GM18502 (cell line): ENCODE data around the gene ZNF75A.

Experiments
- ATAC-seq: cut with Tn5 transposase; IDR thresholded peaks from one replicate; pipeline ENCODE4 v1.9.1; 2021; ENCODE audit warnings: mild to moderate bottlenecking; ENCODE audit not compliant: unreplicated experiment, poor library complexity

Gene ZNF75A

DNA sequence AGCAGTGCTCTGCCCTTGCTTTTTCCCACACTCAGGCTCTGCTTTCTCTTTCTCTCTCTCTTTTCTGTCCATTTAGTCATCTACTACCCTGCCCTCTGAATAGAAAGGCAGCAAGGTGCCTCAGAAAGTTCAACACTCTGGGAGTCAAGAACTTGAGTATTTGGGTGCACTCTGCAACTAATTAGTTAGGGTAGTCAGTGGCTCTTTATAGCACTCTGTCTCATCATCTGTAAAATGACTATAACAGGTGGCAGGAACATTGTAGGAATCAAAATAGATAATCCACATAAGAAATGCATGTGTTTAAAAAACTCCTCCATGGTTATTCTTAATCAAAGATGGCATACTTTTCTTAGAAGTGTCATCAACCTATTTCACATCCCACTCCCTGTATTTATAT, 57.6 kb downstream of the ZNF75A start:
- ATAC-seq = no peak

DNA sequence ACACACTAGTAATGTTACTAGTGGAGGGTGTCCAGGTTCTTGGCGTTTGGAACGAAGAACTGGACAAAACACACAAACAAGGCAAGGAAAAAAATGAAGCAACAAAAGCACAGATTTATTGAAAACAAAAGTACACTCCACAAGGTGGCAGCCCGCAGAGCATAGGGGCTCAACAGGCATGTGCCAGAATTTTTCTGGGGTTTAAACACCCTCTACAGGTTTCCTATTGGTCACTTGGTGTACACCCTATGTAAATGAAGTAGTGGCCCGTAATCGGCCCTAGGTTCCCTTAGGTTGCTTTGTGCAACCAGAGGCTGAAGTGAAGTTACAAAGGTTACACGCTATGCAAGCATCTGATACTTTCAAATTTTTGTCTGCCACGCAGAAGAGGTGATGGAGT, 58.5 kb downstream of the ZNF75A start:
- ATAC-seq = no peak

- ATAC-seq = peak; percentile 65
Measured at GRCh38 chr16:3364774-3365427, 59.6 kb downstream of the ZNF75A start.
